CD14-positive monocyte (primary cell): ENCODE measurements around the gene DBX2. TPM values are rescaled to one million over a fixed set of nuclear protein-coding genes. Genes with fewer than 3 reads are reported as not detected.

ENCODE experiments used
- DNase-seq, 3 donors: peaks; one replicate each; pipeline ENCODE4 v3.0.0-alpha.2; 2011 to 2022
- H2AFZ ChIP-seq: 2 replicates; pipeline ENCODE4 v1.6.0; 2012; ENCODE audit warnings: mild to moderate bottlenecking, low read depth, low read length, inconsistent platforms; ENCODE audit not compliant: insufficient read depth, poor library complexity, severe bottlenecking
- H3K27ac ChIP-seq, 2 donors: 1 replicate in 1 of 2; 2 replicates in 1 of 2; pipeline ENCODE4 v1.5.1; 2012 to 2013; ENCODE audit warnings: low read length in 2 of 2, control low read depth in 1 of 2, inconsistent platforms in 1 of 2, low read depth in 1 of 2, mild to moderate bottlenecking in 1 of 2
- H3K27me3 ChIP-seq, 2 donors: one replicate each; pipeline versions ENCODE4 v1.6.0 to v1.6.1; 2011 to 2013; ENCODE audit warnings: low read length in 2 of 2; ENCODE audit not compliant: control insufficient read depth in 2 of 2, insufficient read depth in 2 of 2
- H3K36me3 ChIP-seq, 2 donors: replicated peaks in 1 of 2; 1 replicate in 1 of 2; 2 replicates in 1 of 2; pipeline versions ENCODE4 v1.5.1 to v1.6.1; 2012 to 2013; ENCODE audit warnings: low read length in 2 of 2, control low read depth in 1 of 2, inconsistent platforms in 1 of 2, mild to moderate bottlenecking in 1 of 2; ENCODE audit not compliant: insufficient read depth in 2 of 2, control insufficient read depth in 1 of 2
- H3K4me1 ChIP-seq, 2 donors: 1 replicate in 1 of 2; 2 replicates in 1 of 2; pipeline versions ENCODE4 v1.5.1 to v1.6.1; 2012 to 2013; ENCODE audit warnings: low read length in 2 of 2, control low read depth in 1 of 2, inconsistent platforms in 1 of 2, mild to moderate bottlenecking in 1 of 2, moderate library complexity in 1 of 2; ENCODE audit not compliant: insufficient read depth in 2 of 2, control insufficient read depth in 1 of 2
- H3K4me2 ChIP-seq: replicated peaks from 2 replicates; pipeline ENCODE3; 2012; ENCODE audit warnings: low read length, moderate library complexity, mild to moderate bottlenecking; ENCODE audit not compliant: poor library complexity, severe bottlenecking; ENCODE audit errors: extremely low read depth
- H3K4me3 ChIP-seq, 3 experiments: fragments of 200-600 bp in 1 of 3; sonication (generic) in 1 of 3; replicated peaks in 1 of 3; 1 replicate in 2 of 3; 2 replicates in 1 of 3; pipeline ENCODE4 v1.5.1; 2011 to 2013; ENCODE audit warnings: low read length in 3 of 3, mild to moderate bottlenecking in 3 of 3, control low read depth in 2 of 3, low read depth in 2 of 3, inconsistent platforms in 1 of 3, moderate library complexity in 1 of 3
- H3K79me2 ChIP-seq: 2 replicates; pipeline ENCODE4 v1.6.0; 2012; ENCODE audit warnings: mild to moderate bottlenecking, control low read depth, inconsistent platforms, low read length, moderate library complexity; ENCODE audit not compliant: insufficient read depth
- H3K9ac ChIP-seq: 2 replicates; pipeline ENCODE4 v1.6.0; 2017; ENCODE audit warnings: low read length, mild to moderate bottlenecking; ENCODE audit not compliant: insufficient read depth, poor library complexity, severe bottlenecking
- H3K9me3 ChIP-seq, 2 donors: replicated peaks in 1 of 2; 1 replicate in 1 of 2; 2 replicates in 1 of 2; pipeline versions ENCODE4 v1.5.1 to v1.6.1; 2012 to 2013; ENCODE audit warnings: low read length in 2 of 2, control low read depth in 1 of 2; ENCODE audit not compliant: control insufficient read depth in 1 of 2, insufficient read depth in 1 of 2
- H4K20me1 ChIP-seq: 2 replicates; pipeline ENCODE4 v1.6.0; 2012; ENCODE audit warnings: mild to moderate bottlenecking, low read length, control low read depth, moderate library complexity; ENCODE audit not compliant: insufficient read depth
- H3K27ac Mint-ChIP-seq, 7 donors: one replicate each; pipeline ENCODE4 v1.8.0; 2020; ENCODE audit warnings: mild to moderate bottlenecking in 7 of 7, mixed read lengths in 7 of 7, moderate library complexity in 6 of 7, inconsistent platforms in 2 of 7
- H3K27me3 Mint-ChIP-seq, 3 donors: one replicate each; pipeline ENCODE4 v1.8.0; 2021 to 2022; ENCODE audit warnings: low read depth in 3 of 3, mild to moderate bottlenecking in 3 of 3, mixed read lengths in 3 of 3, moderate library complexity in 3 of 3, inconsistent platforms in 1 of 3
- H3K36me3 Mint-ChIP-seq, 2 donors: one replicate each; pipeline ENCODE4 v1.8.0; 2020; ENCODE audit warnings: mixed read lengths in 2 of 2, inconsistent platforms in 1 of 2, mild to moderate bottlenecking in 1 of 2
- H3K4me1 Mint-ChIP-seq: one replicate; pipeline ENCODE4 v1.8.0; 2020; ENCODE audit warnings: mild to moderate bottlenecking, mixed read lengths
- H3K4me3 Mint-ChIP-seq, 2 donors: one replicate each; pipeline ENCODE4 v1.8.0; 2020; ENCODE audit warnings: mild to moderate bottlenecking in 2 of 2, mixed read lengths in 2 of 2, moderate library complexity in 1 of 2
- H3K9me3 Mint-ChIP-seq, 7 donors: one replicate each; pipeline ENCODE4 v1.8.0; 2020 to 2022; ENCODE audit warnings: mixed read lengths in 7 of 7, mild to moderate bottlenecking in 6 of 7, moderate library complexity in 6 of 7, inconsistent platforms in 2 of 7
- WGBS: methylation state at CpG from one replicate; pipeline ENCODE4 v1.1.5; 2013; ENCODE audit warnings: missing lambda C conversion rate; ENCODE audit not compliant: insufficient coverage; 5-methylcytosine and 5-hydroxymethylcytosine counted together
- intact Hi-C, 2 donors: fragments of 100-400 bp; cut with micrococcal nuclease; formaldehyde crosslinking; loops; one replicate each; pipeline versions ENCODE4 v1.15.0 to v1.15.1; 2023
- polyA plus RNA-seq, 3 donors: library from polyadenylated mRNA; depleted of rRNA in 1 of 3; unstranded in 2 of 3; stranded (reverse) in 1 of 3; fragments of 300-500 nt in 2 of 3; fragments of >200 nt in 1 of 3; fragmentation: Illumina TruSeq in 2 of 3; gene quantifications; 1 replicate in 2 of 3; 2 replicates in 1 of 3; pipeline ENCODE4 v1.2.3, GENCODE V29; 2012 to 2021
- TF ChIP-seq, protein P1 (sequence below): fragments of 200-600 bp; IDR thresholded peaks from one replicate; pipeline ENCODE4 v1.8.0; 2022; ENCODE audit warnings: antibody characterized with exemption, mild to moderate bottlenecking

DBX2 gene
- polyA plus RNA-seq, 3 donors, result not detected

GRCh38 chr12:44979918-44980317, 71.0 kb downstream of the DBX2 start:
- Histone ChIP-seq H3K9ac (no peak overlapping the region), H3K4me1 (no peaks in the 10 kb centered on the region), H3K27ac (no peak overlapping the region), H3K27me3 (no peaks in the 10 kb centered on the region), H3K9me3 (no peaks in the 10 kb centered on the region), H2AFZ (no peak overlapping the region), H3K4me3 (no peak overlapping the region), H3K79me2 (no peaks in the 10 kb centered on the region), H3K36me3 (no peaks in the 10 kb centered on the region), H3K4me2 (no peak overlapping the region), H4K20me1 (no peaks in the 10 kb centered on the region)
- Mint-ChIP-seq H3K27ac (no peak overlapping the region), H3K36me3 (no peaks in the 10 kb centered on the region), H3K4me3 (no peak overlapping the region), H3K4me1 (no peaks in the 10 kb centered on the region), H3K27me3 (peaks cover 0 to 2% (median 0%) of the 10 kb centered on the region in 3 donors), H3K9me3 (peaks cover 0 to 5% (median 2%) of the 10 kb centered on the region in 7 donors)
- intact Hi-C loops, result no loop called here
- TF ChIP-seq, protein P1, sequence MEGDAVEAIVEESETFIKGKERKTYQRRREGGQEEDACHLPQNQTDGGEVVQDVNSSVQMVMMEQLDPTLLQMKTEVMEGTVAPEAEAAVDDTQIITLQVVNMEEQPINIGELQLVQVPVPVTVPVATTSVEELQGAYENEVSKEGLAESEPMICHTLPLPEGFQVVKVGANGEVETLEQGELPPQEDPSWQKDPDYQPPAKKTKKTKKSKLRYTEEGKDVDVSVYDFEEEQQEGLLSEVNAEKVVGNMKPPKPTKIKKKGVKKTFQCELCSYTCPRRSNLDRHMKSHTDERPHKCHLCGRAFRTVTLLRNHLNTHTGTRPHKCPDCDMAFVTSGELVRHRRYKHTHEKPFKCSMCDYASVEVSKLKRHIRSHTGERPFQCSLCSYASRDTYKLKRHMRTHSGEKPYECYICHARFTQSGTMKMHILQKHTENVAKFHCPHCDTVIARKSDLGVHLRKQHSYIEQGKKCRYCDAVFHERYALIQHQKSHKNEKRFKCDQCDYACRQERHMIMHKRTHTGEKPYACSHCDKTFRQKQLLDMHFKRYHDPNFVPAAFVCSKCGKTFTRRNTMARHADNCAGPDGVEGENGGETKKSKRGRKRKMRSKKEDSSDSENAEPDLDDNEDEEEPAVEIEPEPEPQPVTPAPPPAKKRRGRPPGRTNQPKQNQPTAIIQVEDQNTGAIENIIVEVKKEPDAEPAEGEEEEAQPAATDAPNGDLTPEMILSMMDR, result no peak
- WGBS, result 91% methylated on average over 3 of the region's 5 CpGs
- DNase-seq, result no peak

DNA sequence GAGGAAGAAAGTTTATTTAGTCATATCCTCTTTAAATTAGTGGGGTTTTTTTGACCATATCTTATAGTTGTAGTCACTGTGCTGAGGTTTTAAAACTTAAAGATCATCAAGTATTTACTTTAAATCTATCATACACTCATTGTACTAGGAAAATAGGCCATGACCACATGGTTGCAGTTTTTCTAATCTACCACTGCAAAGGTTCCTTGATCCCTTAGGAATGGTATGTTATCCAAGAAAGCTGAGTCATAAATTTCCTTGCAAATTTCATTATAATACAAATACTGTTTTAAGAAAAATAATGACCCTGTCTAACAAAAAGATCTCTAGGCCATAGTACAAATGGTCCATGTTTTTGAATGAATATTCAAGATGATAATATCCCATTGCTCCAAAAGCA, 74.7 kb downstream of the DBX2 start:
- Histone ChIP-seq H3K4me2 (no peak overlapping the region), H3K4me1 (no peaks in the 10 kb centered on the region), H2AFZ (no peak overlapping the region), H3K4me3 (no peak overlapping the region), H3K9ac (no peak overlapping the region), H3K79me2 (no peaks in the 10 kb centered on the region), H3K27ac (no peak overlapping the region), H3K36me3 (no peaks in the 10 kb centered on the region), H3K9me3 (no peaks in the 10 kb centered on the region), H4K20me1 (no peaks in the 10 kb centered on the region), H3K27me3 (no peaks in the 10 kb centered on the region)
- no peaks in the 10 kb centered on the region for H3K4me1 Mint-ChIP-seq
- H3K4me3 Mint-ChIP-seq, result no peak overlapping the region
- intact Hi-C loops, result no loop called here
- TF ChIP-seq, protein P1, result no peak
- H3K36me3 Mint-ChIP-seq, result no peaks in the 10 kb centered on the region
- H3K9me3 Mint-ChIP-seq, result peaks cover 0 to 5% (median 0%) of the 10 kb centered on the region in 7 donors
- peaks cover 0 to 2% (median 0%) of the 10 kb centered on the region in 3 donors for H3K27me3 Mint-ChIP-seq
- H3K27ac Mint-ChIP-seq, result no peak overlapping the region
- no peak for DNase-seq
